22Rv1 (cell line): ENCODE results near the gene DLG5.

Source experiments
- ZFX ChIP-seq: fragments of 450-650 bp; IDR thresholded peaks from 2 replicates; pipeline ENCODE4 v1.6.1; 2017; ENCODE audit warnings: antibody characterized with exemption, borderline replicate concordance
- TF ChIP-seq, protein P1 (sequence below): fragments of 450-650 bp; IDR thresholded peaks from 2 replicates; pipeline ENCODE4 v1.5.1; 2017; ENCODE audit warnings: mild to moderate bottlenecking

GRCh38 chr10:77756319-77757232 lies 170.0 kb downstream of the DLG5 start:
- TF ChIP-seq, protein P1, sequence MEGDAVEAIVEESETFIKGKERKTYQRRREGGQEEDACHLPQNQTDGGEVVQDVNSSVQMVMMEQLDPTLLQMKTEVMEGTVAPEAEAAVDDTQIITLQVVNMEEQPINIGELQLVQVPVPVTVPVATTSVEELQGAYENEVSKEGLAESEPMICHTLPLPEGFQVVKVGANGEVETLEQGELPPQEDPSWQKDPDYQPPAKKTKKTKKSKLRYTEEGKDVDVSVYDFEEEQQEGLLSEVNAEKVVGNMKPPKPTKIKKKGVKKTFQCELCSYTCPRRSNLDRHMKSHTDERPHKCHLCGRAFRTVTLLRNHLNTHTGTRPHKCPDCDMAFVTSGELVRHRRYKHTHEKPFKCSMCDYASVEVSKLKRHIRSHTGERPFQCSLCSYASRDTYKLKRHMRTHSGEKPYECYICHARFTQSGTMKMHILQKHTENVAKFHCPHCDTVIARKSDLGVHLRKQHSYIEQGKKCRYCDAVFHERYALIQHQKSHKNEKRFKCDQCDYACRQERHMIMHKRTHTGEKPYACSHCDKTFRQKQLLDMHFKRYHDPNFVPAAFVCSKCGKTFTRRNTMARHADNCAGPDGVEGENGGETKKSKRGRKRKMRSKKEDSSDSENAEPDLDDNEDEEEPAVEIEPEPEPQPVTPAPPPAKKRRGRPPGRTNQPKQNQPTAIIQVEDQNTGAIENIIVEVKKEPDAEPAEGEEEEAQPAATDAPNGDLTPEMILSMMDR, result peak; percentile 91
- TF ChIP-seq ZFX, result no peak
